Breast epithelium (tissue), 4 donors: Measurements from ENCODE around the gene ABCB1. TPM values are rescaled to one million over a fixed set of nuclear protein-coding genes. Genes with fewer than 3 reads are reported as not detected.

ENCODE experiments used
- DNase-seq, 2 donors: peaks; one replicate each; pipeline ENCODE4 v3.0.0-alpha.2; 2019; ENCODE audit warnings: low spot score in 2 of 2
- H3K27ac ChIP-seq, 2 donors: fragments of 200-600 bp; sonication (generic) in 1 of 2; one replicate each; pipeline ENCODE4 v1.5.1; 2016 to 2019; ENCODE audit warnings: mild to moderate bottlenecking in 1 of 2
- H3K27me3 ChIP-seq, 2 donors: fragments of 200-600 bp; sonication (generic) in 1 of 2; one replicate each; pipeline versions ENCODE4 v1.5.1 to v1.6.0; 2017 to 2019; ENCODE audit warnings: control low read depth in 1 of 2, mild to moderate bottlenecking in 1 of 2
- H3K36me3 ChIP-seq: fragments of 200-600 bp; one replicate; pipeline ENCODE4 v1.5.1; 2019
- H3K4me1 ChIP-seq, 2 donors: fragments of 200-600 bp; sonication (generic); one replicate each; pipeline ENCODE4 v1.5.1; 2016 to 2019; ENCODE audit warnings: control low read depth in 1 of 2
- H3K4me3 ChIP-seq, 3 donors: fragments of 200-600 bp; sonication (generic); 1 replicate in 2 of 3; 2 replicates in 1 of 3; pipeline ENCODE4 v1.5.1; 2016 to 2019; ENCODE audit warnings: mild to moderate bottlenecking in 3 of 3, moderate library complexity in 2 of 3
- H3K9me3 ChIP-seq, 2 donors: fragments of 200-600 bp; sonication (generic) in 1 of 2; one replicate each; pipeline ENCODE4 v1.5.1; 2016 to 2019; ENCODE audit warnings: control low read depth in 1 of 2
- POLR2A ChIP-seq: fragments of 450-650 bp; IDR thresholded peaks from one replicate; pipeline ENCODE4 v1.6.1; 2016; ENCODE audit warnings: antibody characterized with exemption, mild to moderate bottlenecking, moderate library complexity
- POLR2AphosphoS5 ChIP-seq, 3 donors: sonication (generic); formaldehyde crosslinking; IDR thresholded peaks; one replicate each; pipeline ENCODE4 v1.6.1; 2017; ENCODE audit warnings: antibody characterized with exemption in 3 of 3
- intact Hi-C: fragments of 100-400 bp; cut with DNase I; formaldehyde crosslinking; loops from one replicate; pipeline ENCODE4 v1.15.1; 2023; ENCODE audit warnings: low total_unique reads
- total RNA-seq, 3 donors: library from RNA; depleted of rRNA; stranded (reverse); fragments of >200 nt; gene quantifications; one replicate each; pipeline ENCODE4 v1.1.0, GENCODE V29; 2016
- TF ChIP-seq, protein P1 (sequence below), 3 donors: fragments of 450-650 bp; IDR thresholded peaks; one replicate each; pipeline ENCODE4 v1.5.1; 2016 to 2017; ENCODE audit warnings: antibody characterized with exemption in 3 of 3, mild to moderate bottlenecking in 3 of 3, moderate library complexity in 3 of 3

Gene ABCB1
- total RNA-seq, 3 donors from 2014 or later, result 3.2 to 14.9 (median 12.8) TPM

DNA sequence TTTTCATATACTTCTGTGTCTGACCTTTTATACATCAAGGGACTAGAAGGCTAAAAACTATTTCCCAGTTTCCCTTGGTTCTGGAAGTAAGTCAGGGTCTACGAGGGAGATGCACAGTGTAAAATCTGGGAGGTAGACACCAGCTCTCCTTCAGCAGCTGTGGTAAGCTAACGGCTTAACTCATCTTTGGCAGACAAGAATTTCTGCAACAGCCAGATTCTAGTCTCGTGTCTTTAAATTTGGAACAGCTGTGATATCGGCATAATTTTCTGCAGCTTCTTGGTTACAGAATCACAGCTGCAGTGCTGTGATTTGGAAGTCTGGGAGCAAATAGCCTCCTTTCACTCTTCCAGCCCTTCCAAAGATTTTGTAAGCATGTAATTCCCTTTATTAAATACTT lies 87.8 kb downstream of the ABCB1 start:
- no peak overlapping the region for H3K27ac ChIP-seq
- no peaks in the 10 kb centered on the region for H3K4me1 ChIP-seq
- intact Hi-C loops, result no loop called here
- H3K36me3 ChIP-seq, result no peaks in the 10 kb centered on the region
- no peaks in the 10 kb centered on the region for H3K27me3 ChIP-seq
- H3K4me3 ChIP-seq, result no peak overlapping the region
- DNase-seq, result no peak
- H3K9me3 ChIP-seq, result no peaks in the 10 kb centered on the region
- TF ChIP-seq, protein P1, sequence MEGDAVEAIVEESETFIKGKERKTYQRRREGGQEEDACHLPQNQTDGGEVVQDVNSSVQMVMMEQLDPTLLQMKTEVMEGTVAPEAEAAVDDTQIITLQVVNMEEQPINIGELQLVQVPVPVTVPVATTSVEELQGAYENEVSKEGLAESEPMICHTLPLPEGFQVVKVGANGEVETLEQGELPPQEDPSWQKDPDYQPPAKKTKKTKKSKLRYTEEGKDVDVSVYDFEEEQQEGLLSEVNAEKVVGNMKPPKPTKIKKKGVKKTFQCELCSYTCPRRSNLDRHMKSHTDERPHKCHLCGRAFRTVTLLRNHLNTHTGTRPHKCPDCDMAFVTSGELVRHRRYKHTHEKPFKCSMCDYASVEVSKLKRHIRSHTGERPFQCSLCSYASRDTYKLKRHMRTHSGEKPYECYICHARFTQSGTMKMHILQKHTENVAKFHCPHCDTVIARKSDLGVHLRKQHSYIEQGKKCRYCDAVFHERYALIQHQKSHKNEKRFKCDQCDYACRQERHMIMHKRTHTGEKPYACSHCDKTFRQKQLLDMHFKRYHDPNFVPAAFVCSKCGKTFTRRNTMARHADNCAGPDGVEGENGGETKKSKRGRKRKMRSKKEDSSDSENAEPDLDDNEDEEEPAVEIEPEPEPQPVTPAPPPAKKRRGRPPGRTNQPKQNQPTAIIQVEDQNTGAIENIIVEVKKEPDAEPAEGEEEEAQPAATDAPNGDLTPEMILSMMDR (IDR thresholded peaks at IDR 0.05), result no peak
- TF ChIP-seq POLR2AphosphoS5 (IDR thresholded peaks at IDR 0.05), result no peak
- TF ChIP-seq POLR2A, result no peak

DNA sequence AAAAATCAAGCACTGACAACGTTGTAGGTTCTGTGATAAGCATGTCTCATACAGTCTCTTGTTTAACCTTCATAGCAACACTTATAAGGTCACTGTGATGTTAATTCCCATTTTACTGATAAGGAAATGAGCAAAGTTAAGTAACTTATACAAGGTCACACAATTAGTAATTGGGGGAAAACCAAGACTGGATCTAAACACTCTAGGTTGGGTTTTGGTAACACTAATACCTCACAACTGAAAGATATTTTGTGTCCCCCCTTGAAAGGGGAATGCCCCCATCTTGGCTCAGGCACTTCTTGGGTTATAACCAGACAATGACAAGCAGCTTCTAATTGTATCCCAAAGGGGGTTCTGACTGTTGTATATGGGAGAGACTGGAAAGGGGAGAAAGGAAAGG lies 89.2 kb downstream of the ABCB1 start:
- no peak for TF ChIP-seq POLR2A
- TF ChIP-seq, protein P1 (IDR thresholded peaks at IDR 0.05), result no peak
- no peak for TF ChIP-seq POLR2AphosphoS5 (IDR thresholded peaks at IDR 0.05)
- Histone ChIP-seq H3K4me3 (no peak overlapping the region), H3K4me1 (no peaks in the 10 kb centered on the region), H3K9me3 (no peaks in the 10 kb centered on the region), H3K27me3 (no peaks in the 10 kb centered on the region), H3K36me3 (no peaks in the 10 kb centered on the region), H3K27ac (no peak overlapping the region)
- no peak for DNase-seq
- intact Hi-C loops, result no loop called here

DNA sequence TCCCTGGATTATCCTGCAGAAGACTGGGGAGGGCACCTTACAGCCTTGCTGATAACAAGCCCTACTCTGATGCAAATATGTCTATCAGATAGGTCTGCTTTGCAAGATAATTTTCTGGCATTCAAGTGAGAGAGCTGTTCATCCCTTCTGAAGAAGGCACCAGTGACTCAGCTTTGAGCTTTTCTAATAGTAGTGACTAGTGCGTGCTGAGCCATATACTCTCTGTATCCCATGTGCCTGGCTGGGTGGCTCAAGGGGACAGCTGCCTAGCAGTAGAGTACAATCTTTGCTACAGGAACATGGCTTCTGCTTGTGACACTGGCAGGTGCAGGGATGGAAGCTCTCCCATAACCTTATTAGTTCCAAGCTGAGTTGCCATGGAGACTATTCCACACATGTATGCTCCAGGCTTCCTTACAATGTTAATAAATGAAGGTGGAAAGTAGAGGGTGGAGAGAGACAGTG lies 90.2 kb downstream of the ABCB1 start:
- H3K27ac ChIP-seq, result no peak overlapping the region
- H3K9me3 ChIP-seq, result no peaks in the 10 kb centered on the region
- TF ChIP-seq, protein P1 (IDR thresholded peaks at IDR 0.05), result no peak
- TF ChIP-seq POLR2A, result no peak
- TF ChIP-seq POLR2AphosphoS5 (IDR thresholded peaks at IDR 0.05), result no peak
- H3K27me3 ChIP-seq, result no peaks in the 10 kb centered on the region
- intact Hi-C loops, result no loop called here
- H3K4me3 ChIP-seq, result no peak overlapping the region
- no peaks in the 10 kb centered on the region for H3K36me3 ChIP-seq
- DNase-seq, result no peak
- H3K4me1 ChIP-seq, result no peaks in the 10 kb centered on the region

DNA sequence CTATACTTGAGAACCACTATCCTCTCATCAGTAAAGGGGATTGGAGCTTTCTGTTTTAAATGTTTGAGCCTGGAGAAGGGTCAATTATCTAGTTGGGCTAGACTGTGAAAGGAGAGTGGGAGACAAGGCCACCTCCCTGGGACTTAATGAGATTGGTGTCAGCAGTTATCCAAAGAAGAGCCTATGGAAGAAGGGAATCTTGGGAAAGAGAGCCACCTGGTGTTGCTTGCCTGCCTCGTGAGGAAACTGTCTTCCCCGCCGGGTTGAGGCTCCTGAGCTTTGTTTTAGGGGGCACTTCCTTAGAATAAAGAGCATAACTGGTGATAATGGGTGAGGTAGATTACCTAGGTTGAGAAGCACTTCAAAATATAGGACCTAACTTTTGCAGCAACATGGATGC lies 93.2 kb downstream of the ABCB1 start:
- Histone ChIP-seq H3K9me3 (no peaks in the 10 kb centered on the region), H3K27me3 (no peaks in the 10 kb centered on the region), H3K36me3 (no peaks in the 10 kb centered on the region), H3K27ac (no peak overlapping the region), H3K4me3 (no peak overlapping the region), H3K4me1 (no peaks in the 10 kb centered on the region)
- no peak for DNase-seq
- intact Hi-C loops, result no loop called here
- TF ChIP-seq, protein P1 (IDR thresholded peaks at IDR 0.05), result no peak
- TF ChIP-seq POLR2AphosphoS5 (IDR thresholded peaks at IDR 0.05) (no peak), POLR2A (no peak)

DNA sequence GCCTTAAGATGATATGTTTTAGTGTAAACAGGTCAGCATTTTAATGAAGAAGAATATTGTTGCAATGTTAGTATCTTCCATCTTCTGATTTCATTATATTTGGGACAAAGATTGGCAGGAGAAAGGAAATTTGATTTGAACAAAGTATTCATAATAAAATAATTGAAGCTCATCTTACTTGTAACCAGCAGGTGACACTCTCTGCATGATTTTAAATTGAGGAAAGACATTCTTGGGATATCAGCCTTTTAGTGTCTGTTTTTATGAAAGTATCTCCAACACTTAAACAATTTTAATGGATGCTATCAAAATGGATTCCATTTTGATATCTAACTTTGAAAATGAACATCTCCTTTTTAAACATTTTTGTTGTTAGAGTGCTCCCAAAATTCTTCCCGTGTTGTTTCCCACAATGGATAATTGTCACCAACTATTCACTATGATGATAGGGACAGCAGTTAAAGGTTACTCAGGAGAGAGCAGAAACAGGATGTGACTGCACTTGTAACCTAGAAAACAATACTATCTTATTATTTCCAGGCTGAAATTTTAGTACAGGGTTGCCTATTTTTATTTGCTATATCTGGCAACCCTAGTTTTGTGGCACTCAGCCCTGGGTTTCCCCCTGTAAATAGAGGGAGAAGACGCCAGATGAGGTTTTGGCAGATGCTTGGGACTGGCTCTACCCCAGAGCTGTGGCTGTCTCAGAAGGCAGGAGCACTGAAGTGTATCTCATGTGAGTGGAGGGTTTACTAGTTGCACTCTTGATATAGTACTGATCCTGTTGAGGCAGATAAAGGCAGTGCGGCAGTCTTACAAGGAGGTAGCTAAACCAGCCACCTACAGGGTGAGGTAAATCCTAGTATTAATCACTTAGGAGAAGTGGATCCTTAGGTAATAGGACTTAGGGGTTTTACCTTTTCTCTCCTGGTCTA lies 94.2 kb downstream of the ABCB1 start:
- intact Hi-C loops, result no loop called here
- Histone ChIP-seq H3K9me3 (no peaks in the 10 kb centered on the region), H3K4me3 (no peak overlapping the region), H3K27me3 (no peaks in the 10 kb centered on the region), H3K27ac (no peak overlapping the region), H3K4me1 (no peaks in the 10 kb centered on the region), H3K36me3 (no peaks in the 10 kb centered on the region)
- no peak for DNase-seq
- TF ChIP-seq, protein P1 (IDR thresholded peaks at IDR 0.05), result peak in 2 of 3 donors; percentile 15 to 32
- no peak for TF ChIP-seq POLR2A
